GM19328 (cell line): ENCODE measurements around the gene ELK3.

Experiments used
- ATAC-seq: cut with Tn5 transposase; IDR thresholded peaks from one replicate; pipeline ENCODE4 v1.9.1; 2021; ENCODE audit warnings: mild to moderate bottlenecking, moderate library complexity; ENCODE audit not compliant: unreplicated experiment

Gene ELK3

GRCh38 chr12:96193725-96194575 lies at the start of gene ELK3:
Gene ELK3, plus strand, starts transcription at chr12:96194375.
- ATAC-seq, result peak; percentile 47

GRCh38 chr12:96146747-96147146 lies 47.4 kb upstream of the ELK3 start:
- no peak for ATAC-seq

GRCh38 chr12:96150442-96150841 lies 43.7 kb upstream of the ELK3 start:
- ATAC-seq, result no peak

GRCh38 chr12:96152164-96152563 lies 42.0 kb upstream of the ELK3 start:
- ATAC-seq, result no peak

GRCh38 chr12:96153131-96153725 lies 40.9 kb upstream of the ELK3 start:
- no peak for ATAC-seq

- no peak for ATAC-seq
These were observed 39.0 kb upstream of the ELK3 start for GRCh38 chr12:96155181-96155580.

- no peak for ATAC-seq
These were observed 38.4 kb upstream of the ELK3 start for GRCh38 chr12:96155781-96156180.

- no peak for ATAC-seq
These were observed 38.0 kb upstream of the ELK3 start for GRCh38 chr12:96156211-96156610.

GRCh38 chr12:96157427-96157826 lies 36.7 kb upstream of the ELK3 start:
- no peak for ATAC-seq

- no peak for ATAC-seq
These were observed 29.0 kb upstream of the ELK3 start for GRCh38 chr12:96164951-96165811.

GRCh38 chr12:96166765-96167164 lies 27.4 kb upstream of the ELK3 start:
- ATAC-seq, result no peak

- ATAC-seq, result no peak
These were observed 26.7 kb upstream of the ELK3 start for GRCh38 chr12:96167492-96167891.

GRCh38 chr12:96170328-96170727 lies 23.8 kb upstream of the ELK3 start:
- ATAC-seq, result no peak

- ATAC-seq, result no peak
These were observed 23.4 kb upstream of the ELK3 start for GRCh38 chr12:96170762-96171161.

- ATAC-seq, result no peak
These were observed 22.3 kb upstream of the ELK3 start for GRCh38 chr12:96171905-96172304.

- no peak for ATAC-seq
These were observed 21.2 kb upstream of the ELK3 start for GRCh38 chr12:96172981-96173380.

- no peak for ATAC-seq
These were observed 17.6 kb upstream of the ELK3 start for GRCh38 chr12:96176575-96176974.

GRCh38 chr12:96177013-96177412 lies 17.2 kb upstream of the ELK3 start:
- no peak for ATAC-seq

- ATAC-seq, result no peak
These were observed 10.3 kb upstream of the ELK3 start for GRCh38 chr12:96183734-96184370.

GRCh38 chr12:96185914-96186313 lies 8.3 kb upstream of the ELK3 start:
- no peak for ATAC-seq
